Liver (tissue), 9 donors: Measurements from ENCODE around the gene SORCS2. TPM values are rescaled to one million over a fixed set of nuclear protein-coding genes. Genes with fewer than 3 reads are reported as not detected.

Source experiments
- DNase-seq: peaks from one replicate; pipeline ENCODE4 v3.0.0-alpha.2; 2017; ENCODE audit warnings: low spot score
- H3K27ac ChIP-seq, 2 donors: one replicate each; pipeline ENCODE4 v1.7.0; 2013; ENCODE audit warnings: inconsistent platforms in 2 of 2, low read length in 2 of 2, control low read depth in 1 of 2, low read depth in 1 of 2, mild to moderate bottlenecking in 1 of 2
- H3K27me3 ChIP-seq, 4 donors: one replicate each; pipeline versions ENCODE4 v1.6.1 to v1.7.0; 2013; ENCODE audit warnings: low read length in 3 of 4, inconsistent platforms in 1 of 4, mild to moderate bottlenecking in 1 of 4, moderate library complexity in 1 of 4; ENCODE audit not compliant: control insufficient read depth in 4 of 4, insufficient read depth in 4 of 4
- H3K36me3 ChIP-seq, 4 donors: one replicate each; pipeline versions ENCODE4 v1.6.1 to v1.7.0; 2013; ENCODE audit warnings: low read length in 3 of 4, mild to moderate bottlenecking in 3 of 4, low read depth in 1 of 4, moderate library complexity in 1 of 4; ENCODE audit not compliant: control insufficient read depth in 4 of 4, insufficient read depth in 3 of 4
- H3K4me1 ChIP-seq, 4 donors: one replicate each; pipeline versions ENCODE4 v1.6.1 to v1.7.0; 2013; ENCODE audit warnings: low read length in 3 of 4, mild to moderate bottlenecking in 3 of 4, moderate library complexity in 1 of 4; ENCODE audit not compliant: control insufficient read depth in 4 of 4, insufficient read depth in 4 of 4
- H3K4me3 ChIP-seq, 3 donors: one replicate each; pipeline versions ENCODE4 v1.6.1 to v1.7.0; 2013; ENCODE audit warnings: low read length in 3 of 3, control low read depth in 1 of 3, low read depth in 1 of 3, mild to moderate bottlenecking in 1 of 3
- H3K9ac ChIP-seq, 2 donors: one replicate each; pipeline ENCODE4 v1.7.0; 2013; ENCODE audit warnings: low read length in 2 of 2, mild to moderate bottlenecking in 2 of 2, moderate library complexity in 2 of 2, control low read depth in 1 of 2, low read depth in 1 of 2
- H3K9me3 ChIP-seq, 4 donors: one replicate each; pipeline versions ENCODE4 v1.6.1 to v1.7.0; 2013; ENCODE audit warnings: low read length in 3 of 4; ENCODE audit not compliant: control insufficient read depth in 4 of 4
- ATF3 ChIP-seq: IDR thresholded peaks from 2 replicates; pipeline ENCODE4 v1.6.1; 2016; ENCODE audit warnings: antibody characterized with exemption
- CTCF ChIP-seq: fragments of 150-350 bp; IDR thresholded peaks from 2 replicates; pipeline ENCODE4 v1.5.1; 2017; ENCODE audit warnings: improper control_type of control experiment, low read depth, low read length; ENCODE audit not compliant: missing input control
- EGR1 ChIP-seq, 2 donors: IDR thresholded peaks; 2 replicates each; pipeline ENCODE4 v1.6.1; 2016 to 2018; ENCODE audit warnings: antibody characterized with exemption in 2 of 2, low read depth in 2 of 2
- FOXA1 ChIP-seq: IDR thresholded peaks from 2 replicates; pipeline ENCODE4 v1.6.1; 2016; ENCODE audit warnings: antibody characterized with exemption
- FOXA2 ChIP-seq: IDR thresholded peaks from 2 replicates; pipeline ENCODE4 v1.6.1; 2016; ENCODE audit warnings: antibody characterized with exemption
- GABPA ChIP-seq, 2 donors: IDR thresholded peaks in 1 of 2; conservative IDR thresholded peaks in 1 of 2; 2 replicates each; pipeline ENCODE4 v1.6.1; 2016; ENCODE audit warnings: antibody characterized with exemption in 2 of 2, mild to moderate bottlenecking in 1 of 2, moderate library complexity in 1 of 2
- HNF4A ChIP-seq, 2 donors: conservative IDR thresholded peaks; 2 replicates each; pipeline ENCODE4 v1.6.1; 2016; ENCODE audit warnings: antibody characterized with exemption in 2 of 2, mild to moderate bottlenecking in 2 of 2
- HNF4G ChIP-seq: IDR thresholded peaks from 2 replicates; pipeline ENCODE4 v1.6.1; 2016; ENCODE audit warnings: antibody characterized with exemption
- JUND ChIP-seq, 2 donors: IDR thresholded peaks; 2 replicates each; pipeline ENCODE4 v1.6.1; 2016; ENCODE audit warnings: antibody characterized with exemption in 2 of 2
- MAX ChIP-seq: IDR thresholded peaks from 2 replicates; pipeline ENCODE4 v1.6.1; 2016; ENCODE audit warnings: antibody characterized with exemption
- NR2F2 ChIP-seq: IDR thresholded peaks from 2 replicates; pipeline ENCODE4 v1.6.1; 2016; ENCODE audit warnings: antibody characterized with exemption
- RAD21 ChIP-seq, 2 donors: IDR thresholded peaks; 2 replicates each; pipeline ENCODE4 v1.6.1; 2016; ENCODE audit warnings: antibody characterized with exemption in 2 of 2, mild to moderate bottlenecking in 2 of 2
- REST ChIP-seq: IDR thresholded peaks from 2 replicates; pipeline ENCODE4 v1.6.1; 2016; ENCODE audit warnings: antibody characterized with exemption, mild to moderate bottlenecking
- RXRA ChIP-seq, 2 donors: IDR thresholded peaks; 2 replicates each; pipeline ENCODE4 v1.6.1; 2017 to 2018; ENCODE audit warnings: antibody characterized with exemption in 2 of 2, mild to moderate bottlenecking in 1 of 2
- SP1 ChIP-seq: IDR thresholded peaks from 2 replicates; pipeline ENCODE4 v1.6.1; 2018; ENCODE audit warnings: antibody characterized with exemption, mild to moderate bottlenecking
- TAF1 ChIP-seq: conservative IDR thresholded peaks from 2 replicates; pipeline ENCODE4 v1.6.1; 2016; ENCODE audit warnings: antibody characterized with exemption, mild to moderate bottlenecking
- YY1 ChIP-seq: IDR thresholded peaks from 2 replicates; pipeline ENCODE4 v1.6.1; 2016; ENCODE audit warnings: antibody characterized with exemption, mild to moderate bottlenecking
- ZBTB33 ChIP-seq: IDR thresholded peaks from 2 replicates; pipeline ENCODE4 v1.6.1; 2016; ENCODE audit warnings: antibody characterized with exemption
- WGBS: extraction: QIAGEN DNeasy Blood & Tissue Kit; methylation state at CpG from one replicate; pipeline ENCODE4 v1.1.7; 2013; 5-methylcytosine and 5-hydroxymethylcytosine counted together
- polyA plus RNA-seq, 2 donors: library from polyadenylated mRNA; stranded (reverse) in 1 of 2; unstranded in 1 of 2; fragments of 200-250 nt in 1 of 2; fragments of >200 nt in 1 of 2; fragmentation: Nextera tagmentation in 1 of 2; extraction: Ambion mirVana in 1 of 2; gene quantifications; one replicate each; pipeline versions ENCODE4 v1.2.1 to v1.2.3, GENCODE V29; 2013 to 2015
- total RNA-seq, 2 donors: library from RNA; depleted of rRNA; stranded (reverse); fragments of >200 nt; gene quantifications; one replicate each; pipeline ENCODE4 v1.2.3, GENCODE V29; 2014
- donor health status: healthy.
- donor health status: healthy.
- donor health status: healthy.
- donor health status: healthy.
- donor health status: healthy.

SORCS2 gene
- total and polyA plus RNA-seq, 4 donors: 0.10 to 1.4 (median 0.92) TPM

- no peak overlapping the region for H3K27ac ChIP-seq
- H3K9me3 ChIP-seq: no peaks in the 10 kb centered on the region
- DNase-seq: no peak
- H3K9ac ChIP-seq: no peak overlapping the region
- H3K36me3 ChIP-seq: no peaks in the 10 kb centered on the region
- TF ChIP-seq SP1: no peak
- no peak for TF ChIP-seq RXRA (IDR thresholded peaks at IDR 0.05)
- no peak for TF ChIP-seq YY1
- TF ChIP-seq ZBTB33: no peak
- no peak for TF ChIP-seq ATF3
- no peak for TF ChIP-seq RAD21 (IDR thresholded peaks at IDR 0.05)
- TF ChIP-seq EGR1 (IDR thresholded peaks at IDR 0.05; ENCODE audit: low read depth in 2 of 2): no peak
- no peak for TF ChIP-seq NR2F2
- no peak for TF ChIP-seq FOXA1
- TF ChIP-seq REST: no peak
- no peak for TF ChIP-seq HNF4G
- no peak for TF ChIP-seq JUND (IDR thresholded peaks at IDR 0.05)
- no peak for TF ChIP-seq MAX
- no peak for TF ChIP-seq GABPA (IDR thresholded peaks at IDR 0.05 in 1 of 2, conservative IDR thresholded peaks at IDR 0.05 in 1 of 2)
- no peak for TF ChIP-seq TAF1
- no peak for TF ChIP-seq HNF4A (conservative IDR thresholded peaks at IDR 0.05)
- no peak for TF ChIP-seq CTCF
- no peak for TF ChIP-seq FOXA2
- no peak overlapping the region for H3K4me3 ChIP-seq
- H3K4me1 ChIP-seq: peaks cover 0 to 2% (median under 1%) of the 10 kb centered on the region in 4 donors
- no peaks in the 10 kb centered on the region for H3K27me3 ChIP-seq
- WGBS: 94% methylated on average over 17 of the region's 17 CpGs
These were observed 137.8 kb downstream of the SORCS2 start for GRCh38 chr4:7330031-7330596.
